Kidney epithelial cell (primary cell): ENCODE results near the gene DUSP2. TPM values are rescaled to one million over a fixed set of nuclear protein-coding genes. Genes with fewer than 3 reads are reported as not detected.

Experiments
- DNase-seq: peaks from one replicate; pipeline ENCODE4 v3.0.0-alpha.2; 2010; ENCODE audit warnings: low read depth
- H3K27me3 ChIP-seq: 2 replicates; pipeline ENCODE4 v1.6.0; 2011; ENCODE audit warnings: low read length; ENCODE audit not compliant: control insufficient read depth, insufficient read depth
- H3K36me3 ChIP-seq: 2 replicates; pipeline ENCODE4 v1.5.1; 2011; ENCODE audit warnings: low read length; ENCODE audit not compliant: control insufficient read depth, insufficient read depth
- H3K4me3 ChIP-seq: 2 replicates; pipeline ENCODE4 v1.5.1; 2011; ENCODE audit warnings: low read depth, mild to moderate bottlenecking, control low read depth, low read length
- CTCF ChIP-seq: IDR thresholded peaks from 2 replicates; pipeline ENCODE4 v1.5.1; 2011; ENCODE audit warnings: mild to moderate bottlenecking, moderate library complexity, low read length, control low read depth, inconsistent platforms; ENCODE audit not compliant: insufficient read depth, poor library complexity, severe bottlenecking
- total RNA-seq: library from RNA; depleted of rRNA; stranded (reverse); fragments of >200 nt; gene quantifications from 2 replicates; pipeline ENCODE4 v1.2.3, GENCODE V29; 2015

DUSP2 gene
- total RNA-seq, 1 donor from 2014 or later, result 1.7 TPM

- H3K36me3 ChIP-seq, result no peaks in the 10 kb centered on the region
- H3K27me3 ChIP-seq, result peaks cover 2% of the 10 kb centered on the region
- no peak overlapping the region for H3K4me3 ChIP-seq
- no peak for DNase-seq
- TF ChIP-seq CTCF, result no peak
These were observed 47.1 kb downstream of the DUSP2 start for GRCh38 chr2:96097951-96098823.

GRCh38 chr2:96097441-96097840 lies 47.8 kb downstream of the DUSP2 start:
- Histone ChIP-seq H3K4me3 (no peak overlapping the region), H3K36me3 (no peaks in the 10 kb centered on the region), H3K27me3 (peaks cover 2% of the 10 kb centered on the region)
- TF ChIP-seq CTCF, result no peak
- DNase-seq, result no peak

GRCh38 chr2:96095116-96095636 lies 50.1 kb downstream of the DUSP2 start:
- DNase-seq, result no peak
- TF ChIP-seq CTCF, result no peak
- H3K36me3 ChIP-seq, result no peaks in the 10 kb centered on the region
- H3K27me3 ChIP-seq, result peaks cover 5% of the 10 kb centered on the region
- no peak overlapping the region for H3K4me3 ChIP-seq

- Histone ChIP-seq H3K36me3 (no peaks in the 10 kb centered on the region), H3K27me3 (peaks cover 10% of the 10 kb centered on the region)
- DNase-seq, result no peak
These were observed 51.7 kb downstream of the DUSP2 start for GRCh38 chr2:96093528-96093927.

More at GRCh38 chr2:96093528-96093927, 51.7 kb downstream of the DUSP2 start:
- TF ChIP-seq CTCF, result no peak
- no peak overlapping the region for H3K4me3 ChIP-seq

Other genes with a start within 250 kb of the DUSP2 start
- 14.0 and 19.0 TPM in 2 replicates for gene ANKRD36C, start 153.6 kb downstream of the DUSP2 start, total RNA-seq
- gene GPAT2, start 110.5 kb downstream of the DUSP2 start, total RNA-seq, result 1.3 and 1.6 TPM in 2 replicates
- 0.07 and 0.13 TPM in 2 replicates for gene ADRA2B, start 28.9 kb downstream of the DUSP2 start, total RNA-seq
- not detected in 2 replicates for gene ASTL, start 6.9 kb downstream of the DUSP2 start, total RNA-seq
- gene STARD7, start 63.4 kb upstream of the DUSP2 start, total RNA-seq, result 96.1 and 104 TPM in 2 replicates
- 54.9 and 63.5 TPM in 2 replicates for gene TMEM127, start 120.6 kb upstream of the DUSP2 start, total RNA-seq
- 73.7 and 114 TPM in 2 replicates for gene CIAO1, start 120.8 kb upstream of the DUSP2 start, total RNA-seq
- gene SNRNP200, start 160.1 kb upstream of the DUSP2 start, total RNA-seq, result 104 and 124 TPM in 2 replicates
- gene ITPRIPL1, start 179.9 kb upstream of the DUSP2 start, total RNA-seq, result 5.1 and 5.5 TPM in 2 replicates
- 3.1 and 4.1 TPM in 2 replicates for gene NCAPH, start 190.3 kb upstream of the DUSP2 start, total RNA-seq